ACC112 (cell line): ENCODE data around the gene SNX25.
A peak's percentile ranks its signal among the peaks of the same experiment; 100 is the strongest.

Source experiments
- H2AFZ ChIP-seq: fragments of 200-600 bp; sonication (generic); one replicate; pipeline ENCODE4 v1.6.0; 2017; ENCODE audit warnings: antibody characterized with exemption, low read length; ENCODE audit not compliant: unreplicated experiment
- H3K27ac ChIP-seq: fragments of 200-600 bp; sonication (generic); 2 replicates; pipeline ENCODE4 v1.5.1; 2014; ENCODE audit warnings: low read depth, mild to moderate bottlenecking, antibody characterized with exemption, low read length, moderate library complexity
- H3K27me3 ChIP-seq: fragments of 200-600 bp; sonication (generic); 2 replicates; pipeline ENCODE4 v1.6.1; 2014; ENCODE audit warnings: mild to moderate bottlenecking, antibody characterized with exemption, low read length, moderate library complexity, mixed read lengths; ENCODE audit not compliant: insufficient read depth
- H3K36me3 ChIP-seq: fragments of 200-600 bp; sonication (generic); 2 replicates; pipeline ENCODE4 v1.6.1; 2016; ENCODE audit warnings: mild to moderate bottlenecking, antibody characterized with exemption, low read length, moderate library complexity, mixed read lengths; ENCODE audit not compliant: insufficient read depth
- H3K4me1 ChIP-seq: fragments of 200-600 bp; sonication (generic); one replicate; pipeline ENCODE4 v1.6.1; 2016; ENCODE audit warnings: low read length, mixed read lengths; ENCODE audit not compliant: insufficient read depth, unreplicated experiment, control insufficient read depth
- H3K4me3 ChIP-seq: fragments of 200-600 bp; sonication (generic); 2 replicates; pipeline ENCODE4 v1.5.1; 2014; ENCODE audit warnings: mild to moderate bottlenecking, low read depth, low read length
- H3K79me2 ChIP-seq: fragments of 200-600 bp; sonication (generic); one replicate; pipeline ENCODE4 v1.6.0; 2016; ENCODE audit warnings: low read length; ENCODE audit not compliant: control insufficient read depth, unreplicated experiment, insufficient read depth

SNX25 gene

GRCh38 chr4:185280608-185281007 lies 71.2 kb downstream of the SNX25 start:
- no peak overlapping the region for H2AFZ ChIP-seq
- H3K27me3 ChIP-seq: no peaks in the 10 kb centered on the region
- H3K36me3 ChIP-seq: no peaks in the 10 kb centered on the region
- H3K4me3 ChIP-seq: no peak overlapping the region
- H3K4me1 ChIP-seq: peaks cover 35% of the 10 kb centered on the region
- H3K27ac ChIP-seq: no peak overlapping the region
- no peaks in the 10 kb centered on the region for H3K79me2 ChIP-seq

- Histone ChIP-seq H3K79me2 (no peaks in the 10 kb centered on the region), H3K36me3 (no peaks in the 10 kb centered on the region), H2AFZ (no peak overlapping the region), H3K4me3 (no peak overlapping the region), H3K27ac (peak overlapping the region; percentile 70), H3K27me3 (no peaks in the 10 kb centered on the region), H3K4me1 (peaks cover 24% of the 10 kb centered on the region)
Measured at GRCh38 chr4:185282968-185283367, 73.6 kb downstream of the SNX25 start.

- Histone ChIP-seq H3K4me1 (peaks cover 24% of the 10 kb centered on the region), H3K36me3 (no peaks in the 10 kb centered on the region), H3K79me2 (no peaks in the 10 kb centered on the region), H3K27ac (peak overlapping the region; percentile 70), H3K27me3 (no peaks in the 10 kb centered on the region), H3K4me3 (no peak overlapping the region), H2AFZ (no peak overlapping the region)
Measured at GRCh38 chr4:185283723-185284122, 74.3 kb downstream of the SNX25 start.

GRCh38 chr4:185285632-185286393 lies 76.4 kb downstream of the SNX25 start:
- H3K4me3 ChIP-seq: no peak overlapping the region
- no peaks in the 10 kb centered on the region for H3K27me3 ChIP-seq
- no peak overlapping the region for H3K27ac ChIP-seq
- H3K4me1 ChIP-seq: peaks cover 24% of the 10 kb centered on the region
- no peaks in the 10 kb centered on the region for H3K36me3 ChIP-seq
- H2AFZ ChIP-seq: no peak overlapping the region
- no peaks in the 10 kb centered on the region for H3K79me2 ChIP-seq

- Histone ChIP-seq H3K36me3 (no peaks in the 10 kb centered on the region), H3K4me3 (no peak overlapping the region), H3K79me2 (no peaks in the 10 kb centered on the region), H3K4me1 (peaks cover 24% of the 10 kb centered on the region), H3K27me3 (no peaks in the 10 kb centered on the region), H2AFZ (no peak overlapping the region), H3K27ac (no peak overlapping the region)
Measured at GRCh38 chr4:185286571-185286970, 77.2 kb downstream of the SNX25 start.

- H3K4me3 ChIP-seq: no peak overlapping the region
- no peak overlapping the region for H2AFZ ChIP-seq
- H3K27me3 ChIP-seq: no peaks in the 10 kb centered on the region
- H3K36me3 ChIP-seq: peaks cover 3% of the 10 kb centered on the region; the same call in 1 of the 2 replicates
- H3K79me2 ChIP-seq: no peaks in the 10 kb centered on the region
- H3K4me1 ChIP-seq: peaks cover 24% of the 10 kb centered on the region
- H3K27ac ChIP-seq: no peak overlapping the region
Measured at GRCh38 chr4:185287031-185287430, 77.6 kb downstream of the SNX25 start.

- H3K27ac ChIP-seq: no peak overlapping the region
- no peak overlapping the region for H3K4me3 ChIP-seq
- peaks cover 7% of the 10 kb centered on the region; the same call in 1 of the 2 replicates for H3K36me3 ChIP-seq
- H3K79me2 ChIP-seq: no peaks in the 10 kb centered on the region
- no peak overlapping the region for H2AFZ ChIP-seq
- no peaks in the 10 kb centered on the region for H3K27me3 ChIP-seq
- H3K4me1 ChIP-seq: no peaks in the 10 kb centered on the region
Measured at GRCh38 chr4:185290018-185290607, 80.7 kb downstream of the SNX25 start.

GRCh38 chr4:185290656-185291055 lies 81.3 kb downstream of the SNX25 start:
- no peak overlapping the region for H3K27ac ChIP-seq
- H3K36me3 ChIP-seq: peaks cover 7% of the 10 kb centered on the region; the same call in 1 of the 2 replicates
- no peak overlapping the region for H3K4me3 ChIP-seq
- no peaks in the 10 kb centered on the region for H3K79me2 ChIP-seq
- no peaks in the 10 kb centered on the region for H3K27me3 ChIP-seq
- H2AFZ ChIP-seq: no peak overlapping the region
- no peaks in the 10 kb centered on the region for H3K4me1 ChIP-seq

GRCh38 chr4:185293202-185293601 lies 83.8 kb downstream of the SNX25 start:
- no peak overlapping the region for H3K27ac ChIP-seq
- H2AFZ ChIP-seq: no peak overlapping the region
- H3K4me1 ChIP-seq: no peaks in the 10 kb centered on the region
- H3K27me3 ChIP-seq: no peaks in the 10 kb centered on the region
- H3K79me2 ChIP-seq: no peaks in the 10 kb centered on the region
- peaks cover 7% of the 10 kb centered on the region; the same call in 1 of the 2 replicates for H3K36me3 ChIP-seq
- H3K4me3 ChIP-seq: no peak overlapping the region

GRCh38 chr4:185296665-185297460 lies 87.5 kb downstream of the SNX25 start:
- Histone ChIP-seq H3K36me3 (peaks cover 6% of the 10 kb centered on the region; the same call in 1 of the 2 replicates), H3K79me2 (no peaks in the 10 kb centered on the region), H3K27ac (no peak overlapping the region), H3K27me3 (no peaks in the 10 kb centered on the region), H2AFZ (no peak overlapping the region), H3K4me3 (no peak overlapping the region), H3K4me1 (no peaks in the 10 kb centered on the region)
